Measurements from ENCODE around the gene CNRIP1. TPM values are rescaled to one million over a fixed set of nuclear protein-coding genes. Genes with fewer than 3 reads are reported as not detected.

The CNRIP1 gene
- total RNA-seq, 1 experiment from 2014 or later = 1.4 TPM

DNA sequence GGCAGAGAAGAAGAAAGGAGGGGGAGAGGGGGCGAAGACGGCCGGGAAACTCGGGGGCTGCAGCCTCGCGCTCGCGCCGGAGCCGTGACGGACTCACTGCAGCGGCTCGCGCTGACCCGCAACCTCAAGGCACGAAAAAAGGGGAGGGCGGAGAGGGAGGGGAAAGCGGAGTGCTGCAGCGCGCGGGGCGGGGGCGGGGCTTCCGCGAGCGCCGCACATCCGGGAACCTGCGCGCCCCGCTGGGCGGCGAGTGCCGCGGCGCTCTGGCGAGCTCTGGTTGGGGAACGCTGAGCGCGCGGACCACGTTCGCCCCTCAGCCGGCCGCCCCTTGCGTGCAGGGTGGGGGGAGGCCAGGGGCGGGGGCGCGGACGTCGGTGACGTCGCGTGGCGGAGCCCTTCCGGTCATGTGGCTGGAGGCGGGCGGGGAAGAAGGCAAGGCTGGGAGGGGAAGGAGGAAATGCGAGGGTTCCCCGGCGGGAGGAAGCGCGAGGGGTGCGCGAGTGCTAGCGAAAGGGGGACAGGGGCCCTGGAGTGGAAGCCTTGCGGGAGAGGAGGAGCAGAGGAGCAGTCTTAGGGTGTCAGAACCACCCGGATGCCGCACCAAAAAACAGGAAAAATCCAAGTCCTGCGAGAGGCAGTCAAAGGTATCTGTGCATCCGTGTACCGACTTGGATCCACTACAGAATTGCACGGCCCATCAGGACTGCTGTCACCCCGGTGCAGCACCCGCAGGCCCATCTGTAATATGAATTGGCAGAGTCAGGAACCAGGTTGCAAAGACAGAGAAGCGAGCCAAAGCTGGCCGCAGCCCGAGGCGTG lies 67.1 kb downstream of the CNRIP1 start, which contains the start of gene PPP3R1:
Gene PPP3R1 (minus strand): TSS at position 133 of the 819 bp plus-strand sequence. CDS start 405 bp downstream, outside the sequence.
- ChIA-PET POLR2A (interaction anchor here (1.0 kb wide), 1 partner anchor 96 kb away, joined by 3 read pairs; no protein-coding TSS in a partner anchor), CTCF (interaction anchor here (0.6 to 1.5 kb wide), 9 partner anchors 9 to 105 kb away, joined by 3 to 8 read pairs (median 3); partner anchors contain the start of gene CNRIP1)
- peak within 1 kb of the TSS; percentile 100 for H3K27ac Mint-ChIP-seq
- no peaks in the 10 kb centered on the region for H3K9me3 Mint-ChIP-seq
- peak; percentile 90 for ATAC-seq
- DNase-seq (ENCODE audit: low spot score) = peak; percentile 93
- H3K27me3 Mint-ChIP-seq (ENCODE audit: low read depth) = no peaks in the 10 kb centered on the region
- H3K4me1 Mint-ChIP-seq = peaks cover 28% of the 10 kb centered on the region
- H3K4me3 Mint-ChIP-seq = peak within 1 kb of the TSS; percentile 98
- peaks cover 7% of the 10 kb centered on the region for H3K36me3 Mint-ChIP-seq
- no peak for TF ChIP-seq ATF1 (CRISPR knock-in tag; IDR thresholded peaks at IDR 0.05)
- TF ChIP-seq, protein P1, sequence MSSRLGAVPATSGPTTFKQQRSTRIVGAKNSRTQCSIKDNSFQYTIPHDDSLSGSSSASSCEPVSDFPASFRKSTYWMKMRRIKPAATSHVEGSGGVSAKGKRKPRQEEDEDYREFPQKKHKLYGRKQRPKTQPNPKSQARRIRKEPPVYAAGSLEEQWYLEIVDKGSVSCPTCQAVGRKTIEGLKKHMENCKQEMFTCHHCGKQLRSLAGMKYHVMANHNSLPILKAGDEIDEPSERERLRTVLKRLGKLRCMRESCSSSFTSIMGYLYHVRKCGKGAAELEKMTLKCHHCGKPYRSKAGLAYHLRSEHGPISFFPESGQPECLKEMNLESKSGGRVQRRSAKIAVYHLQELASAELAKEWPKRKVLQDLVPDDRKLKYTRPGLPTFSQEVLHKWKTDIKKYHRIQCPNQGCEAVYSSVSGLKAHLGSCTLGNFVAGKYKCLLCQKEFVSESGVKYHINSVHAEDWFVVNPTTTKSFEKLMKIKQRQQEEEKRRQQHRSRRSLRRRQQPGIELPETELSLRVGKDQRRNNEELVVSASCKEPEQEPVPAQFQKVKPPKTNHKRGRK (CRISPR knock-in tag; IDR thresholded peaks at IDR 0.05; ENCODE audit: borderline replicate concordance) = no peak
- no peak for TF ChIP-seq ZNF416 (CRISPR knock-in tag; IDR thresholded peaks at IDR 0.05)
- TF ChIP-seq NR2C2 (CRISPR knock-in tag; IDR thresholded peaks at IDR 0.05) = no peak
- TF ChIP-seq RELA (CRISPR knock-in tag; IDR thresholded peaks at IDR 0.05; ENCODE audit: borderline replicate concordance) = no peak
- TF ChIP-seq HMGA2 (CRISPR knock-in tag; IDR thresholded peaks at IDR 0.05) = no peak
- TF ChIP-seq KAT7 (CRISPR knock-in tag; IDR thresholded peaks at IDR 0.05; ENCODE audit: borderline replicate concordance) = no peak
- TF ChIP-seq SP1 (CRISPR knock-in tag; conservative IDR thresholded peaks at IDR 0.05) = peak; percentile 96
- TF ChIP-seq SMAD4 (CRISPR knock-in tag; IDR thresholded peaks at IDR 0.05) = no peak
- TF ChIP-seq IRF2 (CRISPR knock-in tag; IDR thresholded peaks at IDR 0.05; ENCODE audit: borderline replicate concordance, low read depth) = no peak
- peak; percentile 60; the same call in 1 of the 2 replicates for TF ChIP-seq GABPB1 (CRISPR knock-in tag; IDR thresholded peaks at IDR 0.05)
- TF ChIP-seq, protein P2, sequence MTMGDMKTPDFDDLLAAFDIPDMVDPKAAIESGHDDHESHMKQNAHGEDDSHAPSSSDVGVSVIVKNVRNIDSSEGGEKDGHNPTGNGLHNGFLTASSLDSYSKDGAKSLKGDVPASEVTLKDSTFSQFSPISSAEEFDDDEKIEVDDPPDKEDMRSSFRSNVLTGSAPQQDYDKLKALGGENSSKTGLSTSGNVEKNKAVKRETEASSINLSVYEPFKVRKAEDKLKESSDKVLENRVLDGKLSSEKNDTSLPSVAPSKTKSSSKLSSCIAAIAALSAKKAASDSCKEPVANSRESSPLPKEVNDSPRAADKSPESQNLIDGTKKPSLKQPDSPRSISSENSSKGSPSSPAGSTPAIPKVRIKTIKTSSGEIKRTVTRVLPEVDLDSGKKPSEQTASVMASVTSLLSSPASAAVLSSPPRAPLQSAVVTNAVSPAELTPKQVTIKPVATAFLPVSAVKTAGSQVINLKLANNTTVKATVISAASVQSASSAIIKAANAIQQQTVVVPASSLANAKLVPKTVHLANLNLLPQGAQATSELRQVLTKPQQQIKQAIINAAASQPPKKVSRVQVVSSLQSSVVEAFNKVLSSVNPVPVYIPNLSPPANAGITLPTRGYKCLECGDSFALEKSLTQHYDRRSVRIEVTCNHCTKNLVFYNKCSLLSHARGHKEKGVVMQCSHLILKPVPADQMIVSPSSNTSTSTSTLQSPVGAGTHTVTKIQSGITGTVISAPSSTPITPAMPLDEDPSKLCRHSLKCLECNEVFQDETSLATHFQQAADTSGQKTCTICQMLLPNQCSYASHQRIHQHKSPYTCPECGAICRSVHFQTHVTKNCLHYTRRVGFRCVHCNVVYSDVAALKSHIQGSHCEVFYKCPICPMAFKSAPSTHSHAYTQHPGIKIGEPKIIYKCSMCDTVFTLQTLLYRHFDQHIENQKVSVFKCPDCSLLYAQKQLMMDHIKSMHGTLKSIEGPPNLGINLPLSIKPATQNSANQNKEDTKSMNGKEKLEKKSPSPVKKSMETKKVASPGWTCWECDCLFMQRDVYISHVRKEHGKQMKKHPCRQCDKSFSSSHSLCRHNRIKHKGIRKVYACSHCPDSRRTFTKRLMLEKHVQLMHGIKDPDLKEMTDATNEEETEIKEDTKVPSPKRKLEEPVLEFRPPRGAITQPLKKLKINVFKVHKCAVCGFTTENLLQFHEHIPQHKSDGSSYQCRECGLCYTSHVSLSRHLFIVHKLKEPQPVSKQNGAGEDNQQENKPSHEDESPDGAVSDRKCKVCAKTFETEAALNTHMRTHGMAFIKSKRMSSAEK (CRISPR knock-in tag; IDR thresholded peaks at IDR 0.05; ENCODE audit: borderline replicate concordance) = no peak
- TF ChIP-seq, protein P3, sequence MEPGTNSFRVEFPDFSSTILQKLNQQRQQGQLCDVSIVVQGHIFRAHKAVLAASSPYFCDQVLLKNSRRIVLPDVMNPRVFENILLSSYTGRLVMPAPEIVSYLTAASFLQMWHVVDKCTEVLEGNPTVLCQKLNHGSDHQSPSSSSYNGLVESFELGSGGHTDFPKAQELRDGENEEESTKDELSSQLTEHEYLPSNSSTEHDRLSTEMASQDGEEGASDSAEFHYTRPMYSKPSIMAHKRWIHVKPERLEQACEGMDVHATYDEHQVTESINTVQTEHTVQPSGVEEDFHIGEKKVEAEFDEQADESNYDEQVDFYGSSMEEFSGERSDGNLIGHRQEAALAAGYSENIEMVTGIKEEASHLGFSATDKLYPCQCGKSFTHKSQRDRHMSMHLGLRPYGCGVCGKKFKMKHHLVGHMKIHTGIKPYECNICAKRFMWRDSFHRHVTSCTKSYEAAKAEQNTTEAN (CRISPR knock-in tag; IDR thresholded peaks at IDR 0.05) = peak; percentile 71; the same call in 1 of the 2 replicates
- no peak for TF ChIP-seq OVOL2 (CRISPR knock-in tag; IDR thresholded peaks at IDR 0.05; ENCODE audit: borderline replicate concordance)
- no peak for TF ChIP-seq TCF7 (CRISPR knock-in tag; IDR thresholded peaks at IDR 0.05; ENCODE audit: low read depth)
- TF ChIP-seq, protein P4, sequence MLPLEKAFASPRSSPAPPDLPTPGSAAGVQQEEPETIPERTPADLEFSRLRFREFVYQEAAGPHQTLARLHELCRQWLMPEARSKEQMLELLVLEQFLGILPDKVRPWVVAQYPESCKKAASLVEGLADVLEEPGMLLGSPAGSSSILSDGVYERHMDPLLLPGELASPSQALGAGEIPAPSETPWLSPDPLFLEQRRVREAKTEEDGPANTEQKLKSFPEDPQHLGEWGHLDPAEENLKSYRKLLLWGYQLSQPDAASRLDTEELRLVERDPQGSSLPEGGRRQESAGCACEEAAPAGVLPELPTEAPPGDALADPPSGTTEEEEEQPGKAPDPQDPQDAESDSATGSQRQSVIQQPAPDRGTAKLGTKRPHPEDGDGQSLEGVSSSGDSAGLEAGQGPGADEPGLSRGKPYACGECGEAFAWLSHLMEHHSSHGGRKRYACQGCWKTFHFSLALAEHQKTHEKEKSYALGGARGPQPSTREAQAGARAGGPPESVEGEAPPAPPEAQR (CRISPR knock-in tag; IDR thresholded peaks at IDR 0.05) = no peak
- TF ChIP-seq, protein P5, sequence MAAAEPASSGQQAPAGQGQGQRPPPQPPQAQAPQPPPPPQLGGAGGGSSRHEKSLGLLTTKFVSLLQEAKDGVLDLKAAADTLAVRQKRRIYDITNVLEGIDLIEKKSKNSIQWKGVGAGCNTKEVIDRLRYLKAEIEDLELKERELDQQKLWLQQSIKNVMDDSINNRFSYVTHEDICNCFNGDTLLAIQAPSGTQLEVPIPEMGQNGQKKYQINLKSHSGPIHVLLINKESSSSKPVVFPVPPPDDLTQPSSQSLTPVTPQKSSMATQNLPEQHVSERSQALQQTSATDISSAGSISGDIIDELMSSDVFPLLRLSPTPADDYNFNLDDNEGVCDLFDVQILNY (CRISPR knock-in tag; IDR thresholded peaks at IDR 0.05) = peak; percentile 87
- no peak for TF ChIP-seq ZNF317 (CRISPR knock-in tag; IDR thresholded peaks at IDR 0.05; ENCODE audit: borderline replicate concordance, low read depth)
- TF ChIP-seq, protein P6, sequence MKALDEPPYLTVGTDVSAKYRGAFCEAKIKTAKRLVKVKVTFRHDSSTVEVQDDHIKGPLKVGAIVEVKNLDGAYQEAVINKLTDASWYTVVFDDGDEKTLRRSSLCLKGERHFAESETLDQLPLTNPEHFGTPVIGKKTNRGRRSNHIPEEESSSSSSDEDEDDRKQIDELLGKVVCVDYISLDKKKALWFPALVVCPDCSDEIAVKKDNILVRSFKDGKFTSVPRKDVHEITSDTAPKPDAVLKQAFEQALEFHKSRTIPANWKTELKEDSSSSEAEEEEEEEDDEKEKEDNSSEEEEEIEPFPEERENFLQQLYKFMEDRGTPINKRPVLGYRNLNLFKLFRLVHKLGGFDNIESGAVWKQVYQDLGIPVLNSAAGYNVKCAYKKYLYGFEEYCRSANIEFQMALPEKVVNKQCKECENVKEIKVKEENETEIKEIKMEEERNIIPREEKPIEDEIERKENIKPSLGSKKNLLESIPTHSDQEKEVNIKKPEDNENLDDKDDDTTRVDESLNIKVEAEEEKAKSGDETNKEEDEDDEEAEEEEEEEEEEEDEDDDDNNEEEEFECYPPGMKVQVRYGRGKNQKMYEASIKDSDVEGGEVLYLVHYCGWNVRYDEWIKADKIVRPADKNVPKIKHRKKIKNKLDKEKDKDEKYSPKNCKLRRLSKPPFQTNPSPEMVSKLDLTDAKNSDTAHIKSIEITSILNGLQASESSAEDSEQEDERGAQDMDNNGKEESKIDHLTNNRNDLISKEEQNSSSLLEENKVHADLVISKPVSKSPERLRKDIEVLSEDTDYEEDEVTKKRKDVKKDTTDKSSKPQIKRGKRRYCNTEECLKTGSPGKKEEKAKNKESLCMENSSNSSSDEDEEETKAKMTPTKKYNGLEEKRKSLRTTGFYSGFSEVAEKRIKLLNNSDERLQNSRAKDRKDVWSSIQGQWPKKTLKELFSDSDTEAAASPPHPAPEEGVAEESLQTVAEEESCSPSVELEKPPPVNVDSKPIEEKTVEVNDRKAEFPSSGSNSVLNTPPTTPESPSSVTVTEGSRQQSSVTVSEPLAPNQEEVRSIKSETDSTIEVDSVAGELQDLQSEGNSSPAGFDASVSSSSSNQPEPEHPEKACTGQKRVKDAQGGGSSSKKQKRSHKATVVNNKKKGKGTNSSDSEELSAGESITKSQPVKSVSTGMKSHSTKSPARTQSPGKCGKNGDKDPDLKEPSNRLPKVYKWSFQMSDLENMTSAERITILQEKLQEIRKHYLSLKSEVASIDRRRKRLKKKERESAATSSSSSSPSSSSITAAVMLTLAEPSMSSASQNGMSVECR (CRISPR knock-in tag; IDR thresholded peaks at IDR 0.05; ENCODE audit: borderline replicate concordance) = no peak; the same call in 1 of the 2 replicates
- TF ChIP-seq, protein P7, sequence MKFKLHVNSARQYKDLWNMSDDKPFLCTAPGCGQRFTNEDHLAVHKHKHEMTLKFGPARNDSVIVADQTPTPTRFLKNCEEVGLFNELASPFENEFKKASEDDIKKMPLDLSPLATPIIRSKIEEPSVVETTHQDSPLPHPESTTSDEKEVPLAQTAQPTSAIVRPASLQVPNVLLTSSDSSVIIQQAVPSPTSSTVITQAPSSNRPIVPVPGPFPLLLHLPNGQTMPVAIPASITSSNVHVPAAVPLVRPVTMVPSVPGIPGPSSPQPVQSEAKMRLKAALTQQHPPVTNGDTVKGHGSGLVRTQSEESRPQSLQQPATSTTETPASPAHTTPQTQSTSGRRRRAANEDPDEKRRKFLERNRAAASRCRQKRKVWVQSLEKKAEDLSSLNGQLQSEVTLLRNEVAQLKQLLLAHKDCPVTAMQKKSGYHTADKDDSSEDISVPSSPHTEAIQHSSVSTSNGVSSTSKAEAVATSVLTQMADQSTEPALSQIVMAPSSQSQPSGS (CRISPR knock-in tag; IDR thresholded peaks at IDR 0.05; ENCODE audit: borderline replicate concordance, low read depth) = no peak
